ENCODE data around the gene FRS3. TPM values are rescaled to one million over a fixed set of nuclear protein-coding genes. Genes with fewer than 3 reads are reported as not detected.

Gene FRS3
- total RNA-seq, 4 donors from 2014 or later: 4.4 to 11.4 (median 7.5) TPM

DNA sequence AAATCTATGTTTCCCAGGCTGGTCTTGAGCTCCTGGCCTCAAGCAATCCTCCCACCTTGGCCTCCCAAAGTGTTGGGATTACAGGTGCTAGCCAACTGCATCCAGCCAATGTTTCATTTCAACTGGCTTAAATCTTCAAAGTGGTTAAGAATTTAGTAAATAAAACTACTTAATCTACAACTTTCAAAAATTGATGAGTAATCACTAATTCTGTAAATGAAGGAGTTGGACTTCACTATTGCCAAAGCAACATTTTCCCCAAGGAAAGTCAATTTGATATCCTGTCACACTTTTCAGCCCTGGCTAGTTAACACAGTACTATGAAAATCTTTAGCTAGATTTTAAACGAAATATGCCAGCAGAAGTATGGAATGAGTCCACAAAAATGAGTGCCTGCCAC is 11.6 kb upstream of the FRS3 start:
- Histone ChIP-seq H3K9me3 (no peaks in the 10 kb centered on the region), H3K27ac (no peak overlapping the region), H3K4me1 (peaks cover 0 to 12% (median 6%) of the 10 kb centered on the region in 4 donors), H3K27me3 (no peaks in the 10 kb centered on the region), H3K4me3 (no peak overlapping the region), H3K36me3 (peaks cover 0 to 74% (median 0%) of the 10 kb centered on the region in 3 donors)
- no peak for DNase-seq (ENCODE audit: low spot score in 2 of 2)
- 77 to 81% methylated on average over 1 of the region's 1 CpG for WGBS, 2 donors
- TF ChIP-seq, protein P1, sequence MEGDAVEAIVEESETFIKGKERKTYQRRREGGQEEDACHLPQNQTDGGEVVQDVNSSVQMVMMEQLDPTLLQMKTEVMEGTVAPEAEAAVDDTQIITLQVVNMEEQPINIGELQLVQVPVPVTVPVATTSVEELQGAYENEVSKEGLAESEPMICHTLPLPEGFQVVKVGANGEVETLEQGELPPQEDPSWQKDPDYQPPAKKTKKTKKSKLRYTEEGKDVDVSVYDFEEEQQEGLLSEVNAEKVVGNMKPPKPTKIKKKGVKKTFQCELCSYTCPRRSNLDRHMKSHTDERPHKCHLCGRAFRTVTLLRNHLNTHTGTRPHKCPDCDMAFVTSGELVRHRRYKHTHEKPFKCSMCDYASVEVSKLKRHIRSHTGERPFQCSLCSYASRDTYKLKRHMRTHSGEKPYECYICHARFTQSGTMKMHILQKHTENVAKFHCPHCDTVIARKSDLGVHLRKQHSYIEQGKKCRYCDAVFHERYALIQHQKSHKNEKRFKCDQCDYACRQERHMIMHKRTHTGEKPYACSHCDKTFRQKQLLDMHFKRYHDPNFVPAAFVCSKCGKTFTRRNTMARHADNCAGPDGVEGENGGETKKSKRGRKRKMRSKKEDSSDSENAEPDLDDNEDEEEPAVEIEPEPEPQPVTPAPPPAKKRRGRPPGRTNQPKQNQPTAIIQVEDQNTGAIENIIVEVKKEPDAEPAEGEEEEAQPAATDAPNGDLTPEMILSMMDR (IDR thresholded peaks at IDR 0.05): no peak
- TF ChIP-seq POLR2A (IDR thresholded peaks at IDR 0.05) (no peak), EP300 (IDR thresholded peaks at IDR 0.05) (no peak)

DNA sequence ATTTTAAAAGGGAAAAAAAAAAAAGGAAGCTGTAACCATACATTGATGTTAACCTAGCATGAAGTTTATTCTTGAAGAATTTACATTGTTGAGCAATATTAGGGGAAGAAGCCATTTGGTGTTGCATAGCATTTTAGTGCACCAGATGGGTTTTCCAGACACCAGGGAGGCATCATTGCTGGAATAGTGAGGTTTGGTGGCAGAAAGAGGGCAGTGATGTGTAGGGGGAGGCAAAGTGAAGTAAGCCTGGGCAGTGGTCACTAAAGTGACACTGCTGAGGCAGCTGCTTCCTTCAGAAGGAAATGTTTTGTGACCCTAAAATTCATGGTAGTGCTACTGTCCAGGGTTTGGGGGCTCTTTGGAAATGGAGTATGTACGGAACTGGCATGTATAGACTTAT is 10.3 kb upstream of the FRS3 start:
- Histone ChIP-seq H3K27ac (no peak overlapping the region), H3K9me3 (no peaks in the 10 kb centered on the region), H3K27me3 (no peaks in the 10 kb centered on the region), H3K4me3 (no peak overlapping the region), H3K36me3 (peaks cover 0 to 61% (median 0%) of the 10 kb centered on the region in 3 donors), H3K4me1 (peaks cover 4 to 25% (median 13%) of the 10 kb centered on the region in 4 donors)
- DNase-seq (ENCODE audit: low spot score in 2 of 2): no peak
- TF ChIP-seq POLR2A (IDR thresholded peaks at IDR 0.05) (no peak), EP300 (IDR thresholded peaks at IDR 0.05) (no peak)
- TF ChIP-seq, protein P1 (IDR thresholded peaks at IDR 0.05): no peak
- WGBS, 2 donors: 98 to 100% methylated on average over 1 of the region's 1 CpG

DNA sequence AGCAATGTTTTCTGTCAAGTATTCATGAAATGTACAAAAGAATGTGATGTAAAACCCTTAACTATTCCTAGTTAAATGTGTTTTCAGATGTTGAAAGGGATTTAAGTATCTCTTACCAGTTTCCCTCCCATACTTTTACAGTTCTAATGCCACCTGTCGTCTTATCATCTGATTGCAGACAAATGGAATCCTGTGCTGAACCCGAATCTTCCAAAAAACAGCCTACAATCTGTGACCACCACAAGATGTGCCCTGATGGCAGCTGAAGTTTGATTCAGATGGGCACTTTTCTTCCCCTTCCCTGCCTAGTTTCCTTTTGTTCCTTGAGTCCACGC is 9.7 kb upstream of the FRS3 start:
- H3K27ac ChIP-seq: no peak overlapping the region
- H3K4me1 ChIP-seq: peaks cover 4 to 32% (median 19%) of the 10 kb centered on the region in 4 donors
- no peak for DNase-seq (ENCODE audit: low spot score in 2 of 2)
- TF ChIP-seq, protein P1 (IDR thresholded peaks at IDR 0.05): no peak
- TF ChIP-seq EP300 (IDR thresholded peaks at IDR 0.05): no peak
- TF ChIP-seq POLR2A (IDR thresholded peaks at IDR 0.05): no peak
- H3K27me3 ChIP-seq: no peaks in the 10 kb centered on the region
- H3K36me3 ChIP-seq: peaks cover 0 to 54% (median 0%) of the 10 kb centered on the region in 3 donors
- no peak overlapping the region for H3K4me3 ChIP-seq
- 84 to 86% methylated on average over 3 of the region's 3 CpGs for WGBS, 2 donors
- no peaks in the 10 kb centered on the region for H3K9me3 ChIP-seq

DNA sequence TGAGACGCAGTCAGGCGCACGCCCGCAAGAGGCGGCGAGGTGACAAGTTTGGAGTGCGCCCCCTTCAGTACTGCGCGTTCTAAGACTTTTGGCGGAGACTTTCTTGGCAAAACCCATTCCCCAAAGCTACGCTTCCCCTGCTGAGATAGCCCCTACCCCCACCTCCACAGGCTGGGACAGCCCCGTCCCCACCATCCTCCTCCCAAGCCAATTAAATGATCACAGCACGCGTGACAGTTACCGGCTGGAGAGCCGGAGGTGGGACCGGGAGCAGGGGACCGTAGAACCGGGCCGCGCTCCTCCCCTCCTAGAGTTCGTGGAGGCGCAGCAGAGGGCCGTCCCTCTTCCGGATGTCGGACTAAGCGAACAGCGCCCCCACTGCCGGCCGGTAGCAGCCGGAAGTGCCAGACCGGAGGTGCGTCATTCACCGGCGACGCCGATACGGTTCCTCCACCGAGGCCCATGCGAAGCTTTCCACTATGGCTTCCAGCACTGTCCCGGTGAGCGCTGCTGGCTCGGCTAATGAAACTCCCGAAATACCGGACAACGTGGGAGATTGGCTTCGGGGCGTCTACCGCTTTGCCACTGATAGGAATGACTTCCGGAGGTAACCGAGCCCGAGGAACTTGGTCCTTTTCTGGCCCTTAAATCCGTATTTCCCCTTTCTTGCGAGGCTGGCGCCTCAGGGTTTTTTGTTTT is 7.7 kb upstream of the FRS3 start, which contains the start of gene TOMM6:
TOMM6 (plus strand) TSS at position 476 of the 699 bp plus-strand sequence; CDS start at position 480, 4 bp downstream.
- H3K4me3 ChIP-seq: peak within 1 kb of the TSS; percentile 70 to 86 (median 76)
- WGBS, 2 donors: 0% methylated on average over 34 to 55 of the region's 55 CpGs
- H3K27ac ChIP-seq: peak within 1 kb of the TSS; percentile 78 to 93 (median 92)
- TF ChIP-seq EP300 (IDR thresholded peaks at IDR 0.05) (peak; percentile 91 to 98), POLR2A (IDR thresholded peaks at IDR 0.05) (peak; percentile 65 to 91)
- TF ChIP-seq, protein P1 (IDR thresholded peaks at IDR 0.05): peak; percentile 87 to 98 (median 96)
- H3K27me3 ChIP-seq: no peaks in the 10 kb centered on the region
- H3K9me3 ChIP-seq: no peaks in the 10 kb centered on the region
- peak; percentile 90 to 94 for DNase-seq (ENCODE audit: low spot score in 2 of 2)
- peaks cover 4 to 51% (median 20%) of the 10 kb centered on the region in 4 donors for H3K4me1 ChIP-seq
- H3K36me3 ChIP-seq: peaks cover 0 to 39% (median 0%) of the 10 kb centered on the region in 3 donors

All from tibial nerve (tissue), 4 donors.